DOHH2 (cell line): ENCODE data around the gene REL.

Experiments used
- H3F3A ChIP-seq: fragments of 200-600 bp; sonication (generic), shearing (Covaris generic); 2 replicates; pipeline ENCODE4 v1.6.0; 2016; ENCODE audit warnings: antibody characterized with exemption, mild to moderate bottlenecking; ENCODE audit not compliant: control insufficient read depth, insufficient read depth
- H3K27ac ChIP-seq: fragments of 200-600 bp; sonication (generic); 2 replicates; pipeline ENCODE4 v1.5.1; 2014; ENCODE audit warnings: low read depth, mild to moderate bottlenecking, low read length, moderate library complexity
- H3K27me3 ChIP-seq: fragments of 200-600 bp; sonication (generic); 2 replicates; pipeline ENCODE4 v1.6.1; 2014; ENCODE audit warnings: mild to moderate bottlenecking, low read length, mixed read lengths; ENCODE audit not compliant: control insufficient read depth
- H3K36me3 ChIP-seq: fragments of 200-600 bp; sonication (generic); 2 replicates; pipeline ENCODE4 v1.6.1; 2014; ENCODE audit warnings: mild to moderate bottlenecking, low read length, moderate library complexity, mixed read lengths; ENCODE audit not compliant: control insufficient read depth
- H3K4me1 ChIP-seq: fragments of 200-600 bp; sonication (generic); 2 replicates; pipeline ENCODE4 v1.6.1; 2014; ENCODE audit warnings: mild to moderate bottlenecking, low read length, mixed read lengths; ENCODE audit not compliant: control insufficient read depth
- H3K4me2 ChIP-seq: fragments of 200-600 bp; sonication (generic); 2 replicates; pipeline ENCODE4 v1.6.0; 2014; ENCODE audit warnings: mild to moderate bottlenecking, low read length, moderate library complexity
- H3K4me3 ChIP-seq: fragments of 200-600 bp; sonication (generic); 2 replicates; pipeline ENCODE4 v1.5.1; 2014; ENCODE audit warnings: mild to moderate bottlenecking, low read length, mixed read lengths
- H3K79me2 ChIP-seq: fragments of 200-600 bp; sonication (generic); 2 replicates; pipeline ENCODE4 v1.6.1; 2014; ENCODE audit warnings: mild to moderate bottlenecking, low read length, mixed read lengths; ENCODE audit not compliant: control insufficient read depth
- H3K9me2 ChIP-seq: fragments of 200-600 bp; sonication (generic); replicated peaks from 2 replicates; pipeline ENCODE4 v1.6.1; 2014; ENCODE audit warnings: mild to moderate bottlenecking, low read length, mixed read lengths; ENCODE audit not compliant: control insufficient read depth
- H3K9me3 ChIP-seq: fragments of 200-600 bp; sonication (generic); 2 replicates; pipeline ENCODE4 v1.6.1; 2014; ENCODE audit warnings: antibody characterized with exemption, low read length, mixed read lengths; ENCODE audit not compliant: control insufficient read depth, insufficient read depth
- H4K20me1 ChIP-seq: fragments of 200-600 bp; sonication (generic); 2 replicates; pipeline ENCODE4 v1.6.0; 2014; ENCODE audit warnings: low read depth, mild to moderate bottlenecking, antibody characterized with exemption, low read length, moderate library complexity; ENCODE audit not compliant: control insufficient read depth, insufficient read depth
- EZH2phosphoT487 ChIP-seq: fragments of 200-600 bp; sonication (generic); IDR thresholded peaks from 2 replicates; pipeline ENCODE4 v1.6.1; 2017; ENCODE audit warnings: borderline replicate concordance, mild to moderate bottlenecking, antibody characterized with exemption, low read length, moderate library complexity, mixed read lengths
- TF ChIP-seq, protein P1 (sequence below): fragments of 200-600 bp; sonication (generic); IDR thresholded peaks from one replicate; pipeline ENCODE4 v1.5.1; 2014; ENCODE audit warnings: antibody characterized with exemption, mild to moderate bottlenecking, low read depth, low read length; ENCODE audit not compliant: poor library complexity, severe bottlenecking

Gene REL

DNA sequence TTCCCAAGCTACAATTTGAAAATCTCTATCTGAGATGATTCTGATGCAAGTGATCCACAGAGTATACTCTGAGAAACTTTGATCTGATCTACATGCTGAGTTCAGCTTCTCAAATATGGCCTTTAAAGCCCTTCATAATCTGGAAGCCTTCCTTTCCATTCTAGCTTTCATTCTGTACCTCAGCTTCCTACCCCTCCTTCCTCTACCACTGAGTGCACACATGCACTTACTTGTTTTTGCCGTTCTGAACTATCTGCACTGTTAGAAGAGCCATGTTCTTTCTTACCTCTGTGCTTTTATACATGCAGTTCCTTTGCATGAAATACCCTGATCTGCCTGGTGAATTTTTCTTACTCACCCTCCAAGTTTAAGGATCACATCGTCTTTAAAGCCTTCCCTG lies 25.0 kb downstream of the REL start:
- Histone ChIP-seq H3K27me3 (no peaks in the 10 kb centered on the region), H4K20me1 (0 out of 2 replicates have a peak, but pooled peaks cover 3% of the 10 kb centered on the region), H3F3A (peaks cover 51% of the 10 kb centered on the region), H3K9me2 (no peaks in the 10 kb centered on the region), H3K4me2 (no peak overlapping the region), H3K9me3 (no peaks in the 10 kb centered on the region), H3K36me3 (peaks cover 95% of the 10 kb centered on the region), H3K4me3 (no peak overlapping the region), H3K79me2 (peaks cover 91% of the 10 kb centered on the region), H3K27ac (no peak overlapping the region), H3K4me1 (no peaks in the 10 kb centered on the region)
- no peak for TF ChIP-seq EZH2phosphoT487
- TF ChIP-seq, protein P1, sequence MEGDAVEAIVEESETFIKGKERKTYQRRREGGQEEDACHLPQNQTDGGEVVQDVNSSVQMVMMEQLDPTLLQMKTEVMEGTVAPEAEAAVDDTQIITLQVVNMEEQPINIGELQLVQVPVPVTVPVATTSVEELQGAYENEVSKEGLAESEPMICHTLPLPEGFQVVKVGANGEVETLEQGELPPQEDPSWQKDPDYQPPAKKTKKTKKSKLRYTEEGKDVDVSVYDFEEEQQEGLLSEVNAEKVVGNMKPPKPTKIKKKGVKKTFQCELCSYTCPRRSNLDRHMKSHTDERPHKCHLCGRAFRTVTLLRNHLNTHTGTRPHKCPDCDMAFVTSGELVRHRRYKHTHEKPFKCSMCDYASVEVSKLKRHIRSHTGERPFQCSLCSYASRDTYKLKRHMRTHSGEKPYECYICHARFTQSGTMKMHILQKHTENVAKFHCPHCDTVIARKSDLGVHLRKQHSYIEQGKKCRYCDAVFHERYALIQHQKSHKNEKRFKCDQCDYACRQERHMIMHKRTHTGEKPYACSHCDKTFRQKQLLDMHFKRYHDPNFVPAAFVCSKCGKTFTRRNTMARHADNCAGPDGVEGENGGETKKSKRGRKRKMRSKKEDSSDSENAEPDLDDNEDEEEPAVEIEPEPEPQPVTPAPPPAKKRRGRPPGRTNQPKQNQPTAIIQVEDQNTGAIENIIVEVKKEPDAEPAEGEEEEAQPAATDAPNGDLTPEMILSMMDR = no peak

DNA sequence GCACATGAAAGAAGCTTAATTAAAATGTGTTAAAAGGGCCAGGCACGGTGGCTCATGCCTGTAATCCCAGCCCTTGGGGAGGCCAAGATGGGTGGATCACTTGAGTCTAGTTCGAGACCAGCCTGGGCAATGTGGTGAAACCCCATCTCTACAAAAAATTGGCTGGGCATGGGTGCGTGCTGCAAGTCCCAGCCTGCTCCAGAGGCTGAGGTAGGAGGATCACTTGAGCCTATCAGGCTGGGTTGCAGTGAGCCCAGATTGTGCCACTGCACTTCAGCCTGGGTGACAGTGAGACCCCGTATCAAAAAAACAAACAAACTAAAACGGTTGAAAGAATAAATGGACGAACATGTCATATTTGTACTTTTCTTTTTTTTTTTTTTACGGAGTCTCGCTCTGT lies 26.0 kb downstream of the REL start:
- no peaks in the 10 kb centered on the region for H3K9me2 ChIP-seq
- peaks cover 91% of the 10 kb centered on the region for H3K79me2 ChIP-seq
- TF ChIP-seq, protein P1 = no peak
- TF ChIP-seq EZH2phosphoT487 = no peak
- no peaks in the 10 kb centered on the region for H3K4me1 ChIP-seq
- no peaks in the 10 kb centered on the region for H3K9me3 ChIP-seq
- peaks cover 49% of the 10 kb centered on the region for H3F3A ChIP-seq
- no peaks in the 10 kb centered on the region for H3K27me3 ChIP-seq
- H4K20me1 ChIP-seq = 0 out of 2 replicates have a peak, but pooled peaks cover 3% of the 10 kb centered on the region
- peaks cover 95% of the 10 kb centered on the region for H3K36me3 ChIP-seq
- no peak overlapping the region for H3K4me2 ChIP-seq
- H3K27ac ChIP-seq = no peak overlapping the region
- H3K4me3 ChIP-seq = no peak overlapping the region

DNA sequence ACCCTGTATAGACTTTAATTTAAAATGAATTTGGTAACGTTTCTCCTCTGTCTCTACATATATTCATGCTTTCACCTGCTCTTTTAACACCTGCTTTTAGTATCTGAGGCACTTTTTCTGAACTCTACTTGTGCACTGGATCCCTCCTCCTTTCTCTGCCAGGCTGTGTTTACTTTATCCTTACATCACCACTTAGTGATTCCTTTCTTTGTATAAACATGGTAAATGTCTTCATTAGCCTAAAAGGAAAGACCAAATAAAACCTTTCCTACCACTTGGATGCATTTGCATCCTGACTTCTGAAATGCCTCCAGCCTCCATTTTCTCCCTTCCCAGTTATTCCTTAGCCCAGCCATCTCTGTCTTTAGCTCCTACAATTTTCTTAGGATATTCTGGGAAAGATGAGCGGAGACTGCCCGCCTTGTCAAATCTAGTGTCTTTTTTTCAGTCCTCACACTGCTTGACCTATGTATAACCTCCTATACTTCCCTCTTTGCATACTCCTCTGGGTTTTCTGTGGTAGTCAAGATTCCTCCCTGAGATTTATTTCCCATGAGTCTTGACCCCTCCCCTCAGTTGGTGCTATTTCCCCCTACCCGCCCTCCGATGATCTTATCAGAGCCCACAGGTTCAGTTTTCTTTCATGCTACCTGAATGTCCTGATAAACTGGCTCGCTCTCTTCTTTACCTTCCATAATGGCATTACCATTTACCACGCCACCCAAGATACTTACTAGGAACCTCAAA lies 44.8 kb downstream of the REL start:
- Histone ChIP-seq H3K79me2 (peaks cover 73% of the 10 kb centered on the region), H3K27me3 (no peaks in the 10 kb centered on the region), H3K4me3 (no peak overlapping the region), H3K27ac (no peak overlapping the region), H3K4me1 (peaks cover 34% of the 10 kb centered on the region), H4K20me1 (peaks cover 7% of the 10 kb centered on the region), H3F3A (peaks cover 66% of the 10 kb centered on the region), H3K36me3 (peaks cover 81% of the 10 kb centered on the region), H3K9me2 (no peaks in the 10 kb centered on the region), H3K4me2 (no peak overlapping the region), H3K9me3 (no peaks in the 10 kb centered on the region)
- no peak for TF ChIP-seq EZH2phosphoT487
- TF ChIP-seq, protein P1 = no peak
